Sigmoid colon (tissue), 7 donors: ENCODE data around the gene DND1. TPM values are rescaled to one million over a fixed set of nuclear protein-coding genes. Genes with fewer than 3 reads are reported as not detected.

Source experiments
- DNase-seq: peaks from one replicate; pipeline ENCODE4 v3.0.0-alpha.2; 2019
- H3K27ac ChIP-seq, 4 donors: fragments of 200-600 bp; sonication (generic); one replicate each; pipeline ENCODE4 v1.5.1; 2016 to 2019; ENCODE audit warnings: mild to moderate bottlenecking in 1 of 4
- H3K27me3 ChIP-seq, 3 donors: fragments of 200-600 bp; sonication (generic); one replicate each; pipeline ENCODE4 v1.5.1; 2019; ENCODE audit warnings: mild to moderate bottlenecking in 1 of 3
- H3K36me3 ChIP-seq, 4 donors: fragments of 200-600 bp; sonication (generic); one replicate each; pipeline ENCODE4 v1.5.1; 2016 to 2019
- H3K4me1 ChIP-seq, 4 donors: fragments of 200-600 bp; sonication (generic); one replicate each; pipeline ENCODE4 v1.5.1; 2017 to 2019
- H3K4me3 ChIP-seq, 4 donors: fragments of 200-600 bp; sonication (generic); one replicate each; pipeline ENCODE4 v1.5.1; 2017 to 2019; ENCODE audit warnings: mild to moderate bottlenecking in 2 of 4, moderate library complexity in 1 of 4
- H3K9me3 ChIP-seq, 4 donors: fragments of 200-600 bp in 3 of 4; sonication (generic) in 3 of 4; one replicate each; pipeline versions ENCODE4 v1.5.1 to v1.6.1; 2013 to 2019
- CTCF ChIP-seq, 4 experiments: fragments of 450-650 bp in 3 of 4; fragments of 200-600 bp in 1 of 4; IDR thresholded peaks; one replicate each; pipeline ENCODE4 v1.5.1; 2016 to 2019; ENCODE audit warnings: antibody characterized with exemption in 4 of 4, mild to moderate bottlenecking in 3 of 4, moderate library complexity in 2 of 4
- EP300 ChIP-seq, 4 donors: sonication (generic); formaldehyde crosslinking; IDR thresholded peaks; one replicate each; pipeline ENCODE4 v1.6.1; 2017; ENCODE audit warnings: antibody characterized with exemption in 4 of 4
- POLR2A ChIP-seq, 2 donors: fragments of 450-650 bp; IDR thresholded peaks; one replicate each; pipeline ENCODE4 v1.6.1; 2016; ENCODE audit warnings: antibody characterized with exemption in 2 of 2, mild to moderate bottlenecking in 2 of 2, moderate library complexity in 2 of 2
- POLR2AphosphoS5 ChIP-seq, 4 donors: sonication (generic); formaldehyde crosslinking; IDR thresholded peaks; one replicate each; pipeline ENCODE4 v1.6.1; 2017; ENCODE audit warnings: antibody characterized with exemption in 4 of 4
- WGBS, 2 donors: extraction: QIAGEN DNeasy Blood & Tissue Kit; methylation state at CpG; one replicate each; pipeline ENCODE4 v1.1.7; 2013; 5-methylcytosine and 5-hydroxymethylcytosine counted together
- intact Hi-C: fragments of 100-400 bp; cut with DNase I; formaldehyde crosslinking; loops from one replicate; pipeline ENCODE4 v1.15.1; 2023
- polyA plus RNA-seq, 3 donors: library from polyadenylated mRNA; stranded (reverse); fragments of 200-250 nt; gene quantifications; one replicate each; pipeline ENCODE4 v1.2.3, GENCODE V29; 2013
- total RNA-seq, 4 donors: library from RNA; depleted of rRNA; stranded (reverse); fragments of >200 nt; gene quantifications; one replicate each; pipeline ENCODE4 v1.1.0, GENCODE V29; 2016
- donor health status: healthy with polysubstance abuse.
- donor health status: Bipolar disorder and iron deficiency.
- donor health status: healthy.

The DND1 gene
- total and polyA plus RNA-seq, 7 donors: 0.36 to 2.4 (median 0.69) TPM; not detected in 2

- peak; percentile 64 to 83 for TF ChIP-seq POLR2A (IDR thresholded peaks at IDR 0.05)
- no peak for TF ChIP-seq CTCF (IDR thresholded peaks at IDR 0.05)
- peak; percentile 87 to 96 (median 94) for TF ChIP-seq POLR2AphosphoS5 (IDR thresholded peaks at IDR 0.05)
- TF ChIP-seq EP300 (IDR thresholded peaks at IDR 0.05): no peak
- Histone ChIP-seq H3K27ac (peak within 1 kb of the TSS; percentile 78 to 80 (median 78)), H3K4me1 (peaks cover 0 to 17% (median 16%) of the 10 kb centered on the region in 4 donors), H3K36me3 (peaks cover 28 to 82% (median 55%) of the 10 kb centered on the region in 4 donors), H3K27me3 (no peaks in the 10 kb centered on the region), H3K4me3 (peak within 1 kb of the TSS; percentile 76 to 88 (median 79)), H3K9me3 (no peaks in the 10 kb centered on the region)
- intact Hi-C loops: loop anchor here (10.0 kb wide), 1 partner anchor 456 kb away; no protein-coding TSS in a partner anchor
- peak; percentile 98 for DNase-seq
- 1 to 2% methylated on average over 44 of the region's 44 CpGs for WGBS, 2 donors
These were observed 27.1 kb upstream of the DND1 start, which contains the start of gene ZMAT2 for GRCh38 chr5:140700177-140701144. ZMAT2 (plus strand) TSS chr5:140700447; CDS start chr5:140700461, 14 bp downstream.

GRCh38 chr5:140696891-140697492 is 23.6 kb upstream of the DND1 start:
- WGBS, 2 donors: 93 to 94% methylated on average over 4 of the region's 4 CpGs

GRCh38 chr5:140694276-140694675 is 20.9 kb upstream of the DND1 start:
- intact Hi-C loops: loop anchor here (5.0 kb wide), 3 partner anchors 47 to 292 kb away; partner anchors contain the start of genes ANKHD1, EIF4EBP3, IK and NDUFA2
- 82 to 83% methylated on average over 5 of the region's 5 CpGs for WGBS, 2 donors

More at GRCh38 chr5:140696891-140697492, 23.6 kb upstream of the DND1 start:
- Histone ChIP-seq H3K9me3 (no peaks in the 10 kb centered on the region), H3K36me3 (peaks cover 28 to 70% (median 51%) of the 10 kb centered on the region in 4 donors), H3K27ac (no peak overlapping the region), H3K4me3 (no peak overlapping the region), H3K27me3 (no peaks in the 10 kb centered on the region), H3K4me1 (peaks cover 0 to 30% (median 29%) of the 10 kb centered on the region in 4 donors)
- TF ChIP-seq POLR2A (IDR thresholded peaks at IDR 0.05) (no peak), POLR2AphosphoS5 (IDR thresholded peaks at IDR 0.05) (no peak), CTCF (IDR thresholded peaks at IDR 0.05) (no peak), EP300 (IDR thresholded peaks at IDR 0.05) (no peak)
- intact Hi-C loops: no loop called here
- no peak for DNase-seq

More at GRCh38 chr5:140694276-140694675, 20.9 kb upstream of the DND1 start:
- peaks cover 28 to 61% (median 50%) of the 10 kb centered on the region in 4 donors for H3K36me3 ChIP-seq
- TF ChIP-seq POLR2AphosphoS5 (IDR thresholded peaks at IDR 0.05) (no peak), EP300 (IDR thresholded peaks at IDR 0.05) (no peak), CTCF (IDR thresholded peaks at IDR 0.05) (no peak), POLR2A (IDR thresholded peaks at IDR 0.05) (no peak)
- H3K27me3 ChIP-seq: no peaks in the 10 kb centered on the region
- H3K9me3 ChIP-seq: no peaks in the 10 kb centered on the region
- peaks cover 0 to 35% (median 26%) of the 10 kb centered on the region in 4 donors for H3K4me1 ChIP-seq
- no peak for DNase-seq
- H3K4me3 ChIP-seq: no peak overlapping the region
- no peak overlapping the region for H3K27ac ChIP-seq
